GM06990 (cell line): ENCODE measurements around the gene IL1RAPL1.

ENCODE experiments used
- DNase-seq: peaks from one replicate; pipeline ENCODE4 v3.0.0-alpha.2; 2011; ENCODE audit not compliant: insufficient read length; ENCODE audit errors: extremely low read depth
- H3K27me3 ChIP-seq: replicated peaks from 2 replicates; pipeline ENCODE4 v1.6.0; 2011; ENCODE audit warnings: low read length; ENCODE audit not compliant: control insufficient read depth, insufficient read depth
- H3K36me3 ChIP-seq: 2 replicates; pipeline ENCODE4 v1.5.1; 2011; ENCODE audit warnings: low read length; ENCODE audit not compliant: control insufficient read depth, insufficient read depth
- H3K4me3 ChIP-seq: replicated peaks from 2 replicates; pipeline ENCODE4 v1.5.1; 2011; ENCODE audit warnings: low read depth, mild to moderate bottlenecking, control low read depth, low read length
- TF ChIP-seq, protein P1 (sequence below): IDR thresholded peaks from 2 replicates; pipeline ENCODE4 v1.5.1; 2011; ENCODE audit warnings: low read length, control low read depth, mild to moderate bottlenecking, inconsistent platforms; ENCODE audit not compliant: insufficient read depth, poor library complexity, severe bottlenecking

IL1RAPL1 gene

DNA sequence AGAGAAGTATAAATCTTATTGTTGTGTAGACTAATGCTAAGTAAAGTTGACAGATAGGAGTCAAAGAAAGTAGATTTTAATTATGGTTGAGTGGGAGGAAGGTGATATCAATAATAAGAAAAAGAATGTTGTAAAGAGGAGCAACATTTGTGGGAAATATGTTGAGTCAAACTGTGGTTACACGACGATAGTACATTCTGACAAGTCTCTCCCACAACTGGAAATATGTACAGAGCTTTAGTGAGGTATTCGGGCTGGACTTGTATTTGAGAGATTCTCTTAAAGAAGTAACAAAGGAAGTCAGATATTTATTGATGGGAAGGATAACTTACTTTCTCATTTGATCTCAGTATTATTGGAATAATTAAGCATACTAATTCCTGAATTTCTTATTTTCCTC, 1102.8 kb downstream of the IL1RAPL1 start:
- TF ChIP-seq, protein P1, sequence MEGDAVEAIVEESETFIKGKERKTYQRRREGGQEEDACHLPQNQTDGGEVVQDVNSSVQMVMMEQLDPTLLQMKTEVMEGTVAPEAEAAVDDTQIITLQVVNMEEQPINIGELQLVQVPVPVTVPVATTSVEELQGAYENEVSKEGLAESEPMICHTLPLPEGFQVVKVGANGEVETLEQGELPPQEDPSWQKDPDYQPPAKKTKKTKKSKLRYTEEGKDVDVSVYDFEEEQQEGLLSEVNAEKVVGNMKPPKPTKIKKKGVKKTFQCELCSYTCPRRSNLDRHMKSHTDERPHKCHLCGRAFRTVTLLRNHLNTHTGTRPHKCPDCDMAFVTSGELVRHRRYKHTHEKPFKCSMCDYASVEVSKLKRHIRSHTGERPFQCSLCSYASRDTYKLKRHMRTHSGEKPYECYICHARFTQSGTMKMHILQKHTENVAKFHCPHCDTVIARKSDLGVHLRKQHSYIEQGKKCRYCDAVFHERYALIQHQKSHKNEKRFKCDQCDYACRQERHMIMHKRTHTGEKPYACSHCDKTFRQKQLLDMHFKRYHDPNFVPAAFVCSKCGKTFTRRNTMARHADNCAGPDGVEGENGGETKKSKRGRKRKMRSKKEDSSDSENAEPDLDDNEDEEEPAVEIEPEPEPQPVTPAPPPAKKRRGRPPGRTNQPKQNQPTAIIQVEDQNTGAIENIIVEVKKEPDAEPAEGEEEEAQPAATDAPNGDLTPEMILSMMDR = no peak
- H3K27me3 ChIP-seq = no peaks in the 10 kb centered on the region
- H3K36me3 ChIP-seq = no peaks in the 10 kb centered on the region
- H3K4me3 ChIP-seq = no peak overlapping the region
- no peak for DNase-seq

DNA sequence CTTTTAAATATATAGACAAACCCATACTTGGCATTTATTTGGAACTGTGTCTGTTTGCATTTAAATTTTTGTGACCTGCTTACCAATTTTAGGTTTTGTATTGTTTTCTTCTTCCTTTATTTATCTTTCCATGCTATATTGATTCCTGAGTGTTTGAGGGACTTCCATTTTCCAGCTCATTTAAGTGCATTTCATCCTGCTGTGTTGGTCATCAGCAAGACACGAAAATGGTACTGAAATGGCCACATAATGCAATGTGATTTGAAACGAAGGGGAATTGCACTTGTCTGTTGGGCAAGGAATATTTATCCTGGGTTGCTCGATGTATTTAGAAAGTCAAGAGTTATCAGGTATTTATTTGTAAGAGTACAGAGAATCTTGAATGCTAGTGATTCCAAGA, 1103.8 kb downstream of the IL1RAPL1 start:
- Histone ChIP-seq H3K36me3 (no peaks in the 10 kb centered on the region), H3K4me3 (no peak overlapping the region), H3K27me3 (no peaks in the 10 kb centered on the region)
- DNase-seq = no peak
- TF ChIP-seq, protein P1 = no peak

DNA sequence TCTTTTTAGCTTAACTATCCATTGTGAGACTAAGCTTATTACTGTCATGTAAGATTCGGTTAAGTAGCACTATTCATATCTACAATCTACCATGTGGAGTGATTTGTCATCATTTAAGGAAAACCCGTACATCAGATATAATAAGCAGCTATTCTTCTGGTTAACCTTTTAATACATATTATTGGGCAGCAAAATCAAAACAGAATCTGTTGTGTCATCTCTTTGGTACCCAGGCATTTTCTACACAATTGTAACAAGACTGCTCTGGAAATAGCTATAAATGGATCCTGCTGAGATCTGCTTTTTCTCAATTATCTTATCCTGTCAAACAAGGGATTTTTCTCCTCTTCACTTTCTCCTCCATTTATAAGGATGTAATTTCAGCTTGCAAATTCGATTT, 1106.7 kb downstream of the IL1RAPL1 start:
- TF ChIP-seq, protein P1 = no peak
- no peak for DNase-seq
- H3K36me3 ChIP-seq = no peaks in the 10 kb centered on the region
- no peak overlapping the region for H3K4me3 ChIP-seq
- H3K27me3 ChIP-seq = no peaks in the 10 kb centered on the region

DNA sequence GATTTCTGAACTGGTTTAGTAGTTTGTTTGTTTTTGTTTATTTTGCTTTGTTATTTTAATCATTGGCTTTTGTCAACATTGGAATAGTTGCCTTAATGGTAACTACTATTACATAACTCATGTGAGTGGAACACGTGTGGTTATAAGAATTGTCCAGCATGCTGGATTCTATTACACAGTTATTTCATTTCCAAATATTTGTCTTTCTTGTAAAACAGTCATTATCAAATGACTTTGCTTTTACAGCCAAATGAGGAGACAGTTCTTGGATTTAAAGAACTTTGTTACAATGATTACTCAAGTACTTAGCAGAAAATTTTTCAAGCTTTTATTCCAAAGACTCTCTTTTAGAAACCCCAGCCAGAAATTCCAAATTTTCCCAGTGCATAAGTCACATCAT, 1112.0 kb downstream of the IL1RAPL1 start:
- H3K36me3 ChIP-seq = no peaks in the 10 kb centered on the region
- H3K27me3 ChIP-seq = no peaks in the 10 kb centered on the region
- no peak for DNase-seq
- TF ChIP-seq, protein P1 = no peak
- no peak overlapping the region for H3K4me3 ChIP-seq

DNA sequence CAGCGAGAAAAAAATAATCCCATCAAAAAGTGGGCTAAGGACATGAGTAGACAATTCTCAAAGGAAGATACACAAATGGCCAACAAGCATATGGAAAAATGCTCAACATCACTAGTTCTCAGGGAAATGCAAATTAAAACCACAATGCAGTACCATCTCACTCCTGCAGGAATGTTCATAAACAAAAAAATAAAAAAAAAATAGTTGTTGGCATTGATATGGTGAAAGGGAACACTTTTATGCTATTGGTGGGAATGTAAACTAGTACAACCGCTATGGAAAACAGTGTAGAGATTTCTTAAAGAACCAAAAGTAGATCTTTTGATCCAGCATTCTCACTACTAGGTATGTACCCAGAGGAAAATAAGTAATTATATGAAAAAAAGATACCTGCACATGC, 1119.8 kb downstream of the IL1RAPL1 start:
- DNase-seq = no peak
- Histone ChIP-seq H3K27me3 (no peaks in the 10 kb centered on the region), H3K36me3 (no peaks in the 10 kb centered on the region), H3K4me3 (no peak overlapping the region)
- TF ChIP-seq, protein P1 = no peak

DNA sequence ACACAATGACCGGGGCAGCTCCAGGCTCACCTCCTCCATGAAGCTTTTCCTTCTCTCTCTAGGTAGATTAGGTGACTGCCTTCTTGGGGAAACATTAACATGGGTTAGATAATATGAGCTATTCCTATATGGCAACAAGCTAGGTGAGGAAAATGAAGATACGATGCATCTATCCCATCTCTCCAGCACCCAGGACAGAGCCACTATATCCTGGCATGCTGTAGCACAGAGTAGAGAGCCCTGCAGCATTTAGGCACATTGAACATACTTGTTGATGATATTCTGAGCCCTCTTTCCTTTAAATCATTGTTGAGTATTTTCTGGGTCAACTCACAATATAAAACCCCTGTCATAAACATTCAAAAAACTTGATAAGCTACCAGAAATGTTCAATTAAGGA, 1133.9 kb downstream of the IL1RAPL1 start:
- Histone ChIP-seq H3K4me3 (no peak overlapping the region), H3K36me3 (no peaks in the 10 kb centered on the region), H3K27me3 (no peaks in the 10 kb centered on the region)
- TF ChIP-seq, protein P1 = no peak
- no peak for DNase-seq
